ENCODE measurements around the gene MRTO4. TPM values are rescaled to one million over a fixed set of nuclear protein-coding genes. Genes with fewer than 3 reads are reported as not detected.
A peak's percentile ranks its signal among the peaks of the same experiment; 100 is the strongest.

The MRTO4 gene
- total and polyA plus RNA-seq, 9 of the 15 experiments (the other 6 are each of a cell fraction or from before 2014, with no cell fraction given), result 62.0 to 173 (median 146) TPM

- TF ChIP-seq FOSL1 (tag; conservative IDR thresholded peaks at IDR 0.05) (no peak), SRSF1 (IDR thresholded peaks at IDR 0.05; ENCODE audit: low read depth, low read length) (no peak), ZNF41 (CRISPR knock-in tag; conservative IDR thresholded peaks at IDR 0.05) (no peak), IRF9 (tag; IDR thresholded peaks at IDR 0.05) (0 out of 2 replicates have a peak, but pooled peaks have one; percentile 27), XRCC4 (IDR thresholded peaks at IDR 0.05; ENCODE audit: extremely low read depth, insufficient read depth, insufficient read length) (no peak), MTA1 (IDR thresholded peaks at IDR 0.05; ENCODE audit: borderline replicate concordance) (no peak), ZNF584 (CRISPR knock-in tag; IDR thresholded peaks at IDR 0.05; ENCODE audit: low read depth) (no peak), RBM14 (IDR thresholded peaks at IDR 0.05; ENCODE audit: borderline replicate concordance, insufficient read depth, low read depth, low read length) (no peak), DEAF1 (CRISPR knock-in tag; IDR thresholded peaks at IDR 0.05) (peak; percentile 72), POLR3G (IDR thresholded peaks at IDR 0.05; ENCODE audit: extremely low read depth, insufficient read length, insufficient replicate concordance) (no peak), ZNF232 (CRISPR knock-in tag; IDR thresholded peaks at IDR 0.05) (no peak), ARID1B (IDR thresholded peaks at IDR 0.05) (no peak), BMI1 (IDR thresholded peaks at IDR 0.05; ENCODE audit: low read length) (no peak), FOXK1 (CRISPR knock-in tag; IDR thresholded peaks at IDR 0.05; ENCODE audit: borderline replicate concordance) (no peak), RAD51 (IDR thresholded peaks at IDR 0.05; ENCODE audit: borderline replicate concordance, low read depth) (no peak), ID3 (CRISPR knock-in tag; IDR thresholded peaks at IDR 0.05) (no peak), ID3 (tag; IDR thresholded peaks at IDR 0.05) (no peak), E2F6 (IDR thresholded peaks at IDR 0.05; ENCODE audit: borderline replicate concordance in 1 of 2, extremely low read depth in 1 of 2, insufficient read depth in 1 of 2, insufficient read length in 1 of 2, low read depth in 1 of 2, low read length in 1 of 2, poor library complexity in 1 of 2, severe bottlenecking in 1 of 2) (no peak), PHF21A (IDR thresholded peaks at IDR 0.05; ENCODE audit: borderline replicate concordance, low read depth) (no peak), HMBOX1 (IDR thresholded peaks at IDR 0.05) (no peak), ZNF436 (CRISPR knock-in tag; IDR thresholded peaks at IDR 0.05) (no peak), KLF6 (CRISPR knock-in tag; IDR thresholded peaks at IDR 0.05; ENCODE audit: borderline replicate concordance) (no peak), SETDB1 (IDR thresholded peaks at IDR 0.05; ENCODE audit: low read length) (no peak)
These were observed 10.7 kb upstream of the MRTO4 start (continued) for GRCh38 chr1:19240673-19241538.

Data from K562 (cell line).